Liver (tissue), 3 donors: Measurements from ENCODE around the gene DIP2C.

ENCODE experiments used
- RAD21 ChIP-seq, 2 donors: IDR thresholded peaks; 2 replicates each; pipeline ENCODE4 v1.6.1; 2016; ENCODE audit warnings: antibody characterized with exemption in 2 of 2, mild to moderate bottlenecking in 2 of 2
- TAF1 ChIP-seq: conservative IDR thresholded peaks from 2 replicates; pipeline ENCODE4 v1.6.1; 2016; ENCODE audit warnings: antibody characterized with exemption, mild to moderate bottlenecking
- TF ChIP-seq, protein P1 (sequence below): fragments of 150-350 bp; IDR thresholded peaks from 2 replicates; pipeline ENCODE4 v1.5.1; 2017; ENCODE audit warnings: improper control_type of control experiment, low read depth, low read length; ENCODE audit not compliant: missing input control
- donor health status: healthy.
- donor health status: healthy.

GRCh38 chr10:595473-595872 lies 94.0 kb downstream of the DIP2C start:
- no peak for TF ChIP-seq TAF1
- TF ChIP-seq, protein P1, sequence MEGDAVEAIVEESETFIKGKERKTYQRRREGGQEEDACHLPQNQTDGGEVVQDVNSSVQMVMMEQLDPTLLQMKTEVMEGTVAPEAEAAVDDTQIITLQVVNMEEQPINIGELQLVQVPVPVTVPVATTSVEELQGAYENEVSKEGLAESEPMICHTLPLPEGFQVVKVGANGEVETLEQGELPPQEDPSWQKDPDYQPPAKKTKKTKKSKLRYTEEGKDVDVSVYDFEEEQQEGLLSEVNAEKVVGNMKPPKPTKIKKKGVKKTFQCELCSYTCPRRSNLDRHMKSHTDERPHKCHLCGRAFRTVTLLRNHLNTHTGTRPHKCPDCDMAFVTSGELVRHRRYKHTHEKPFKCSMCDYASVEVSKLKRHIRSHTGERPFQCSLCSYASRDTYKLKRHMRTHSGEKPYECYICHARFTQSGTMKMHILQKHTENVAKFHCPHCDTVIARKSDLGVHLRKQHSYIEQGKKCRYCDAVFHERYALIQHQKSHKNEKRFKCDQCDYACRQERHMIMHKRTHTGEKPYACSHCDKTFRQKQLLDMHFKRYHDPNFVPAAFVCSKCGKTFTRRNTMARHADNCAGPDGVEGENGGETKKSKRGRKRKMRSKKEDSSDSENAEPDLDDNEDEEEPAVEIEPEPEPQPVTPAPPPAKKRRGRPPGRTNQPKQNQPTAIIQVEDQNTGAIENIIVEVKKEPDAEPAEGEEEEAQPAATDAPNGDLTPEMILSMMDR = no peak
- TF ChIP-seq RAD21 (IDR thresholded peaks at IDR 0.05) = no peak
